GM21367 (cell line): ENCODE measurements around the gene PCARE.
A peak's percentile ranks its signal among the peaks of the same experiment; 100 is the strongest.
"Not testable (repeated sequence)": the region's sequence is repeated elsewhere in the genome, so short reads cannot be mapped to it uniquely, and the experiment has no call there.

Experiments used
- ATAC-seq: cut with Tn5 transposase; IDR thresholded peaks from one replicate; pipeline ENCODE4 v1.9.1; 2021; ENCODE audit not compliant: unreplicated experiment

Gene PCARE

DNA sequence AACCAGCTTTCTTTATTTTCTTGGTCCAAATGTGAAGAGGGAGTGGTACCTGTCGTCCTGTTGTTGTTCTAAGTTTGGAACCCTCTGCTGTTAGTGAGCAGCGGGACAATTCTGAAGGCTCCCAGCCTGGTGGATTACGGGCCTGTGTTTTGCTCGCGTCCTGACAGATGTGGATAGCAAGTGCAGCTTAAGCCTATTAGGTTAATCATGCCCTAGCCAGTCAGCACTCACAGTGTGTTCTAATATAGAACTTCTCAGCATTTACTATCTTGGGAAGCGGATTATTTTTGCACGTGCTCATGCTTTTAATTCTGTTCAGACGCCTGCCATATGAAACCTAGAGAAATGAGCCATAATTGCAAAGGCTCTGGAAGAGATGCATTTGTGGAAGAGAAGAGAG, at the start of gene PCARE:
TSS of gene PCARE (minus strand) at position 113 of the 400 bp plus-strand sequence. CDS start 262 bp downstream, outside the sequence.
- no peak for ATAC-seq

DNA sequence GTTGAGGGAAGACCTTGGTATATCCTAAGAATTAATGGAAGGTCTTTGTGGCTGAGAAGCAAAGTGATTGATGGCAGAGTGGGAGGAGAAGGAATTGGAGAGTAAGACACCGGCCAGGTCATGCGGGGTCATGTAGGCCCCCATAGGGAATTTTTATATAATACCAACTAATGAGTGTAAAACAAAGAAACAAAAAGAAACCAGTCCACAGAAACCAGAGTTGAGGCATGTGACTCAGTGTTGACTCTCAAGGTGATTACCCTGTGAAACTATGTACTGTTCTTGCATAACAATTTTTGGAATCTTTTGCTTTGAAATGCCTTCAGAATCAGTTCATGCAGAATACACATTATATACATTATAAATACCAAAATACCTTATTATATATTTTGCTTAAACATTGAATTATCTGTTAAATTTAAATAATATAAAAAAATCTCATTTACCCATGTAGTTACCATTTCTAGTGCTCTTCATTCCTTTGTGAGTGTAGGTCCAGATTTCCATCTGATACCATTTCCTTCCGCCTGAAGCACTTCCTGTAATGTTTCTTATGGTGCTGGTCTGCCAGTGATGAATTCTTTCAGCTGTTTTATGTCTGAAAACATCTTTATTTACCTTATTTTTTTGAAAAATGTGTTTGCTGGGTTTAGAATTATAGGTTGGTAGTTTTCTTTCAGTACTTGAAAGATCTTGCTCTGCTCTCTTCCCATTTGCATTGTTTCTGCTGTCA, 49.5 kb upstream of the PCARE start:
- ATAC-seq = no peak

GRCh38 chr2:29120846-29121245, 46.5 kb upstream of the PCARE start:
- ATAC-seq = no peak

- no peak for ATAC-seq
Observed at GRCh38 chr2:29119211-29119610, 44.9 kb upstream of the PCARE start.

GRCh38 chr2:29117636-29118303, 43.4 kb upstream of the PCARE start:
- no peak for ATAC-seq

GRCh38 chr2:29115797-29116781, 41.8 kb upstream of the PCARE start:
- peak; percentile 30 for ATAC-seq

- ATAC-seq = no peak
Observed at GRCh38 chr2:29114946-29115609, 40.8 kb upstream of the PCARE start, which contains the start of gene CLIP4. TSS of gene CLIP4 (plus strand) at chr2:29115415. CDS start at chr2:29121389, 5,974 bp downstream.

DNA sequence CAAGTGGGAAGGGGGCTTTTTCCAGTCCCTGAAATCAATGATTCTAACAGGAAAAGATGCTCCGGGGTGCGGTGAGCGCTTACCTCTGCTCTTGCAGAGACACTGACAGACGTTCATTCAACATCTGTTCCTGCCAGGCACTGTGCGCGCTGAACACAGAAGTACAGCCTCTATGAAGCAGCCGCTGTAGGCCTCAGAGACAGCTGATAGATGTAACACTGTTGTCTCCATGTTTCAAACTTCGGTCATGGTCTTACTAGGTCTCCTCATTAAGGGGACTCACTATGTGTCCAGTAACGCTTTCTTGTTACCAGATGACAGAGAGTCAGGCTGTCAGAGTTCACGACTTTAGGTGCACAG, 40.2 kb upstream of the PCARE start:
- no peak for ATAC-seq

- ATAC-seq = no peak
Observed at GRCh38 chr2:29113891-29114321, 39.6 kb upstream of the PCARE start.

GRCh38 chr2:29113027-29113686, 38.8 kb upstream of the PCARE start:
- no peak for ATAC-seq

DNA sequence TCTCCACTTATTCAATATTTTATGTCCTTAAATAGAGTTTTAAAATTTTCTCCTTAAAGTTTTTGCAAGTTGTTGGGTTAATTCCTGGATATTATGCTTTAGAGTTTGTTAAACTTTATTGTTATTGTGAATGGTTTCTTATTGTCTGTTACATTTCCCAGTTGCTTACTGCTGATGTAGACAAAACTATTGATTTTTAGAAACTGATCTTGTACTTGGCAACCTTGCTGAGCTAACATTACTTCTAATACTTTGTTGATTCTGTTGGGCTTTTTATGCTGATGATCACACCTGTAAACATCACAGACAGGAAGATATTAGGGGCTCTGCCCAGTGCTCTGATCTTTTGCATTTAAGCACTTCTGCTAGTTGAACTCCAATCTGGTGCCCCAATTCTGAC, 38.1 kb upstream of the PCARE start:
- ATAC-seq = no peak

GRCh38 chr2:29110916-29111535, 36.7 kb upstream of the PCARE start:
- no peak for ATAC-seq

DNA sequence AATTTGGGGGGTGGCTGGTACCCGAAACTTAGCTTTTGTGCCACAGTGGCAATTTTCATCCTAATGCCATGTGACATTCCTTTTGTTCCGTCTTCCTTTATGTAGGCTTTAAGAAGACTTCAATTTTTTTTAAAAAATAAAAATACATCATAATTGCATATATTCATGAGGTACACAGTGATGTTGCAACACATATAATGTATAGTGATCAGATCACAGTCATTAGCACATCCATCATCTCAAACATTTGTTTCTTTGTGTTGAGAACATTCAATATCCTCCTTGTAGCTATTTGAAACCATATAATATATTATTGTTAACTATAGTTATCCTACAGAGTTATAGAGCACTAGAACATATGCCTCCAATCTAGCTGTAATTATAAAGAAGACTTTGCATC, 34.9 kb upstream of the PCARE start:
- no peak for ATAC-seq

DNA sequence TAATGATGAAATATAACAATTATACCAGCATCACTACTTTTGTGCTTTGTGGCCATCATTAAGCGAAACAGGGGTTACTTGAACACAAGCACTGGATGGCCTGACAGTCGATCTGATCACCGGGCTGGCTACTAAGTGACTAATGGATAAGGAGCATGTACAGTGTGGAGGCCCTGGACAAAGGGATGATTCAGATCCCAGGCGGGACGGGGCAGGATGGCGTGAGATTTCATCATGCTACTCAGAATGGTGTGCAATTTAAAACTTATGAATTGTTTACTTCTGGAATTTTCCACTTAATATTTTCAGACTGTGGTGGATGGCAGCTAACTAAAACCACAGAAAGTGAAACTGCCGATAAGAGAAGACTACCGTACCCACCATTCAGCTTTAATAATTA, 33.9 kb upstream of the PCARE start:
- ATAC-seq = no peak

GRCh38 chr2:29107547-29107946, 33.2 kb upstream of the PCARE start:
- ATAC-seq = not testable (repeated sequence)

DNA sequence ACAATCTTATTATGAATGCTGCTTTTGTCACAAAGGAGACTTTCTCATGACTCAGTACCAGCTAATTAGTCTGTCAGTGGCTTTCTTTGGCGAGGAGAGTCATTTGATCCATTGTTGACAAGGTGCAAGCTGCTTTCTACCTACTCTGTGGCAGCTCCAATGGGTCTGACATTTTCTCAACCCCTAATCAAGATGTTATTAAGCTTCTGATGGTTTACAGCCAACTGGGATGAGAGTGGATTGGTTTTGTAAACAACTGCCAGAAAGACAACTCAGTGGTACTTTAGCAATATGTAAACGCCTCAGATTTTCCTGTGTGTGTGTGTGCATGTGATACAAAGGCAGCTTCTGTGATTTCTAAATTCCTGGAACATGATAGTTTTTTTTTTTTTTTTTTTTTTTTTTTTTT, 32.7 kb upstream of the PCARE start:
- ATAC-seq = no peak

DNA sequence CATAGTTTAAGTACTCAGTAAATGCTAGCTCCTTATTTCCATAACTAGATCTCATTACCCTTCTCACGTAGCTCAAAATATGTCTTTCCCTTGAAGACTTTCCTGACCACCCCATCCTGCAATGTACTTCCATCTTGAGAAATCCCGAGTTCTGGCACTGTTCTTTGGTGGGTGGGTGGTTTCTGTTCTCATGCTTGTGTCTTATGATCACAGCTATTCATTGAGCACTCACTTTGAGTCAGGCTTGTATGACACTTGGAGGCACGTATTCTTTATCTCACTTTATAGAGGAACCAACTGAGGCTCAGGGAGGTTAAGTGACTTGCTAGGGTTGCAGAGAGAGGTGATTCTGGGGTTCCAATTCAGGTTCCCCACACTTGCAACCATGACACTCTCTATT, 31.9 kb upstream of the PCARE start:
- no peak for ATAC-seq

DNA sequence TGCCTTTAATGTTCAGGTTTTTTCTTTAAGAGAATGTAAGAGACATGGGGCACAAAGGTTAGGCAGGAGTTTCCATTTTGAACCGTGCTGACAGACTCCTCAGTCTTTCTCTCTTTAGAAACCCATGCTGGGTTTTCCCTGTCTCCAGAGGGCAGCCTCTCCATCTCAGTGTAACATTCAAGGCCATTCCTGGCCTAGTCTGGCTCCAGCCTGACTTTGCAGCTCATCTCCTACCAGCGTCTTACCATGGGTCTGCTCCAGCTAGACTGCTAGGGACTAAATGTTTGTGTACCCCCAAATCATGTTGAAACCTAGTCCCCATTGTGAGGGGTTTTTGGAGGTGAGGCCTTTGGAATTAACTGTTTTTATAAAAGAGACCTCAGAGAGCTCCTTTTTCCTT, 31.1 kb upstream of the PCARE start:
- ATAC-seq = no peak

DNA sequence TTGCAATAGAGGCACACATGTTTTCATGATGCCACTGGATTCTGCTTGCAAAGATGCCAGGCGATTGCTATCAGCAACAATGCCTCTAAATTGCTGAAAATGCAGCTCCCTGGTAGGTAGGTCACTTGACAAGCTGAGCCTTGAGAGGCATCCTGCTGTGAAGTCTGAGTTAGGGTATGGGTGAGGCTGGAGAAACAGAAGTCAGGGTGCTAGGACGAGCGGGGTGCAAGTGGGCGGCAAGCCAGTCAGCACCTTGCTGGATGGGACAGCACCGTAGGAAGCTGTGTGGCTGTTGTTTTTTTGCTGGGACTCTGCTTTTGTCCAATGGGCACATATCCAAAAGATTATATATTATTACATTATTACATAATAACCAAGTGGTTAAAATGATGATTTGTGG, 30.4 kb upstream of the PCARE start:
- ATAC-seq = no peak

GRCh38 chr2:29100564-29100963, 26.2 kb upstream of the PCARE start:
- no peak for ATAC-seq
